Globus pallidus (tissue), 1 donor: Measurements from ENCODE around the gene FBXL5.
A peak's percentile ranks its signal among the peaks of the same experiment; 100 is the strongest.

Experiments used
- DNase-seq: peaks from one replicate; pipeline ENCODE4 v3.0.0-alpha.2; 2015; ENCODE audit warnings: low spot score

FBXL5 gene

GRCh38 chr4:15562114-15562513 lies 93.0 kb downstream of the FBXL5 start:
- peak; percentile 79 for DNase-seq

DNA sequence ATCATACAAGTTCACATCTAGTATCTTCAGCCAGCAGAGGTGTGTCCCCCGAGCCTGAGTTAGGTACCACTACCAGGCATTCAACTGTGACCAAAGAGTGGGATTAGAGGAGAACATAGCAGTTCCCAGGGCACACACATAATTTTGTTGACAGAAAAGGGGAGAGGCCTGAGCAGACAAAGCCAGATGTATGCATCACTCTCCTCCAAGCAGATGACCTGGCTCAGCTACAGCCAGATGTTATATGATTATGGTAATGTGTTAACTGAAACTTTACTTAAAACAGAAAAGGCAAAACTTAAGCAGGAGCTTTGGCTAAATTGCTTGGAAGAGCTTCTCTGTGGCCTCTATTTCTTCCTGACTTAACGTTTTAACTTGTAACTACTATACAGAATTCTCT lies 96.6 kb downstream of the FBXL5 start:
- DNase-seq, result no peak

DNA sequence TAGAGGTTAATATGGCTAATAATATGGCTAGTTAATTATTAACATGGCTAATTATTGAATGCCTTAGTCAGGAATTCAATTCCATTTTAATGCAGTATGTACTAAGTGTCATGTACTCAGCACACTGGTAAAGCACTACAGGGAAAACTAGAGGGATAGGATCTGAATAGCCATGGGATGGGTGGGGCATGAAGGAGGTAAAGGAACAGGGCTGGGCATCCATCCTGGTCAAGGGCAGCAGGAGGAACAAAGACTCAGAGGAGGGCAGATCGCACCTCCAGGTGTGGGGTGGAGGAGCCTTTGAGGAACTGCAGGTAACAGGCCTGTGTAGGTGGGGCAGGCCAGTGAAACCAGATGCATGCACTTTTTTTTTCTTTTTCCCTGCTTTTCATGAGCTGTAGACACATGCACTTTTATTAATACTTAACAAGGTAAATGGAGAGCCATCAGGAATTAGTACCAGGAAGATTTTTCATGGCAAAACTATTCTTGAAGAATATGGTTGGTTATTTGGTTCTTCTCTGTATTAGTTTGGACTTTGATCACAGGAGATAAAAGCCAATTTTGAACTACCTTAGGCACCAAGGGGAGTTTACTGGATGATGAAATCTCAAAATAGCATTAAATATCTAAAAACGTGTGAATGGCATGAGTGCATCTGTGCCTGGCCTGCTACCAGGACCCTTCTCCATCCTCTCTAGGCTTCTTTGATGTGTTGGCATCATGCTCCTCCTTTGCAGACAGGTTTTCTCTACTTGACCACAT lies 97.2 kb downstream of the FBXL5 start:
- no peak for DNase-seq

- DNase-seq, result no peak
These were observed 98.6 kb downstream of the FBXL5 start for GRCh38 chr4:15556511-15557092.
